HCT116 (cell line): ENCODE measurements around the gene ASB10. TPM values are rescaled to one million over a fixed set of nuclear protein-coding genes. Genes with fewer than 3 reads are reported as not detected.

Experiments
- ATAC-seq: fragments of 200-7000 bp; cut with Tn5 transposase; 2 replicates; pipeline ENCODE4 v1.9.1; 2020; ENCODE audit warnings: mild to moderate bottlenecking, moderate library complexity
- BruUV-seq: library from RNA; stranded (reverse); fragments of 400-500 nt; replicated peaks from 2 replicates; lab custom pipeline; 2021; lab: Mats Ljungman, UMichigan
- CTCF ChIA-PET: fragments of 300-600 bp; sonication (Branson Sonifier 250); formaldehyde crosslinking; loops from one replicate; lab custom pipeline; 2021; ENCODE audit warnings: antibody characterized with exemption; lab: Charles Lee
- POLR2A ChIA-PET: fragments of 300-600, 350-600 bp; sonication (Branson Sonifier 250); formaldehyde crosslinking; loops from one replicate; lab custom pipeline; 2021; ENCODE audit warnings: antibody characterized with exemption; lab: Charles Lee
- RAD21 ChIA-PET, 2 experiments: fragments of 300-600 bp; sonication (Branson Sonifier 250); formaldehyde crosslinking; loops; one replicate each; lab custom pipeline; 2023; ENCODE audit warnings: low total read pairs in 2 of 2; ENCODE audit not compliant: uncharacterized antibody in 2 of 2, unreplicated experiment in 2 of 2, low non-redundant PET in 1 of 2; lab: Charles Lee
- DNase-seq: peaks from one replicate; pipeline ENCODE4 v3.0.0-alpha.2; 2010; ENCODE audit warnings: low read depth, low spot score
- H2AFZ ChIP-seq: fragments of 200-600 bp; shearing (Covaris generic), sonication (generic); 2 replicates; pipeline ENCODE4 v1.6.1; 2017; ENCODE audit warnings: low read depth, mixed run types, mixed read lengths, antibody characterized with exemption, low read length; ENCODE audit not compliant: poor library complexity, severe bottlenecking
- H3K27ac ChIP-seq: 2 replicates; pipeline ENCODE4 v1.5.1; 2012; ENCODE audit warnings: low read depth, low read length
- H3K27me3 ChIP-seq: fragments of 200-600 bp; sonication (generic); 2 replicates; pipeline ENCODE4 v1.6.1; 2016; ENCODE audit warnings: mixed run types, low read length, mixed read lengths; ENCODE audit not compliant: insufficient read depth
- H3K36me3 ChIP-seq, 2 experiments: fragments of 200-500 bp in 1 of 2; fragments of 200-600 bp in 1 of 2; sonication (Bioruptor generic) in 1 of 2; sonication (generic) in 1 of 2; 2 replicates each; pipeline versions ENCODE4 v1.5.1 to v1.6.1; 2014 to 2016; ENCODE audit warnings: low read length in 2 of 2, inconsistent platforms in 1 of 2, mixed read lengths in 1 of 2, mixed run types in 1 of 2; ENCODE audit not compliant: insufficient read depth in 2 of 2, control insufficient read depth in 1 of 2
- H3K4me1 ChIP-seq, 2 experiments: fragments of 200-600 bp in 1 of 2; sonication (generic) in 1 of 2; 2 replicates each; pipeline versions ENCODE4 v1.5.1 to v1.6.1; 2012 to 2017; ENCODE audit warnings: low read length in 2 of 2, inconsistent platforms in 1 of 2, mild to moderate bottlenecking in 1 of 2, mixed read lengths in 1 of 2, mixed run types in 1 of 2, moderate library complexity in 1 of 2; ENCODE audit not compliant: insufficient read depth in 2 of 2, control insufficient read depth in 1 of 2
- H3K4me2 ChIP-seq: fragments of 200-600 bp; sonication (generic); 2 replicates; pipeline ENCODE4 v1.6.1; 2017; ENCODE audit warnings: mixed run types, low read length, mixed read lengths
- H3K4me3 ChIP-seq, 2 experiments: fragments of 200-600 bp in 1 of 2; sonication (generic) in 1 of 2; replicated peaks in 1 of 2; 2 replicates each; pipeline ENCODE4 v1.5.1; 2011 to 2016; ENCODE audit warnings: low read length in 2 of 2, control low read depth in 1 of 2, low read depth in 1 of 2, mild to moderate bottlenecking in 1 of 2, mixed read lengths in 1 of 2, mixed run types in 1 of 2
- H3K79me2 ChIP-seq: fragments of 200-600 bp; sonication (generic); 2 replicates; pipeline ENCODE4 v1.6.1; 2017; ENCODE audit warnings: mild to moderate bottlenecking, mixed run types, low read length, moderate library complexity, mixed read lengths; ENCODE audit not compliant: insufficient read depth
- H3K9ac ChIP-seq: fragments of 200-600 bp; sonication (generic); 2 replicates; pipeline ENCODE4 v1.6.1; 2016; ENCODE audit warnings: low read length, mixed read lengths
- H3K9me2 ChIP-seq: fragments of 200-600 bp; sonication (generic), shearing (Covaris generic); 2 replicates; pipeline ENCODE4 v1.6.1; 2017; ENCODE audit warnings: mixed run types, mild to moderate bottlenecking, moderate library complexity; ENCODE audit not compliant: insufficient read depth
- H3K9me3 ChIP-seq, 2 experiments: fragments of 200-500 bp in 1 of 2; fragments of 200-600 bp in 1 of 2; sonication (Bioruptor generic) in 1 of 2; sonication (generic) in 1 of 2; 2 replicates each; pipeline ENCODE4 v1.6.1; 2014 to 2017; ENCODE audit warnings: low read length in 2 of 2, mixed read lengths in 2 of 2, inconsistent platforms in 1 of 2, low read depth in 1 of 2, mild to moderate bottlenecking in 1 of 2, mixed run types in 1 of 2, moderate library complexity in 1 of 2; ENCODE audit not compliant: control insufficient read depth in 1 of 2, insufficient read depth in 1 of 2
- H4K20me1 ChIP-seq: fragments of 200-600 bp; sonication (generic), shearing (Covaris generic); 2 replicates; pipeline ENCODE4 v1.6.1; 2017; ENCODE audit warnings: mixed run types, mild to moderate bottlenecking, moderate library complexity; ENCODE audit not compliant: insufficient read depth
- ATF3 ChIP-seq: IDR thresholded peaks from 2 replicates; pipeline ENCODE4 v1.6.1; 2012
- CEBPB ChIP-seq: IDR thresholded peaks from 2 replicates; pipeline ENCODE4 v1.6.1; 2012; ENCODE audit warnings: low read depth
- CTCF ChIP-seq, 3 experiments: fragments of 200-600 bp in 1 of 3; sonication (generic) in 1 of 3; IDR thresholded peaks in 2 of 3; conservative IDR thresholded peaks in 1 of 3; 2 replicates each; pipeline ENCODE4 v1.5.1; 2012 to 2017; ENCODE audit warnings: low read depth in 2 of 3, low read length in 2 of 3, antibody characterized with exemption in 1 of 3, borderline replicate concordance in 1 of 3, control low read depth in 1 of 3, mild to moderate bottlenecking in 1 of 3, mixed read lengths in 1 of 3, mixed run types in 1 of 3, moderate library complexity in 1 of 3; ENCODE audit not compliant: insufficient read depth in 1 of 3
- EGR1 ChIP-seq: IDR thresholded peaks from 2 replicates; pipeline ENCODE4 v1.6.1; 2012; ENCODE audit warnings: low read depth
- ELF1 ChIP-seq: IDR thresholded peaks from 2 replicates; pipeline ENCODE4 v1.6.1; 2012; ENCODE audit warnings: low read depth, borderline replicate concordance
- REST ChIP-seq: IDR thresholded peaks from 2 replicates; pipeline ENCODE4 v1.6.1; 2012; ENCODE audit warnings: low read depth
- YY1 ChIP-seq: IDR thresholded peaks from 2 replicates; pipeline ENCODE4 v1.6.1; 2011; ENCODE audit warnings: low read length, low read depth, moderate library complexity, mild to moderate bottlenecking; ENCODE audit not compliant: insufficient replicate concordance; ENCODE audit errors: extremely low read depth
- ZFX ChIP-seq: fragments of 450-650 bp; IDR thresholded peaks from 2 replicates; pipeline ENCODE4 v1.6.1; 2017
- ZNF274 ChIP-seq: fragments of 200-500 bp; sonication (Bioruptor generic); IDR thresholded peaks from 2 replicates; pipeline ENCODE4 v1.6.1; 2014; ENCODE audit warnings: mild to moderate bottlenecking, low read depth, low read length, inconsistent platforms
- intact Hi-C: fragments of 100-400 bp; cut with micrococcal nuclease; formaldehyde crosslinking; loops from 2 replicates; pipeline ENCODE4 v1.10.0; 2022
- total RNA-seq: library from RNA; stranded (reverse); gene quantifications from one replicate; pipeline ENCODE4 v1.2.1, GENCODE V29; 2021; ENCODE audit not compliant: unreplicated experiment

Gene ASB10
- total RNA-seq, 1 experiment from 2014 or later, result not detected

GRCh38 chr7:151195616-151196450 is 8.8 kb upstream of the ASB10 start:
- ATAC-seq (no peak; the same call in 1 of the 2 replicates), DNase-seq (no peak)
- CTCF ChIA-PET, result no interaction called here
- BruUV-seq, result no TSS peak
- Histone ChIP-seq H2AFZ (no peak overlapping the region), H3K9me2 (no peaks in the 10 kb centered on the region), H3K4me3 (no peak overlapping the region), H3K27me3 (peaks cover 18% of the 10 kb centered on the region; the same call in 1 of the 2 replicates), H3K27ac (no peak overlapping the region), H3K4me1 (no peaks in the 10 kb centered on the region), H3K4me2 (no peak overlapping the region), H3K9me3 (no peaks in the 10 kb centered on the region), H3K36me3 (no peaks in the 10 kb centered on the region), H4K20me1 (no peaks in the 10 kb centered on the region), H3K79me2 (no peaks in the 10 kb centered on the region), H3K9ac (no peak overlapping the region)
- intact Hi-C loops, result no loop called here
- RAD21 ChIA-PET, result no interaction called here
- POLR2A ChIA-PET, result no interaction called here
- TF ChIP-seq EGR1 (no peak), ATF3 (no peak), CTCF (IDR thresholded peaks at IDR 0.05 in 2 of 3, conservative IDR thresholded peaks at IDR 0.05 in 1 of 3; ENCODE audit: borderline replicate concordance in 1 of 3, insufficient read depth in 1 of 3, low read depth in 2 of 3, low read length in 2 of 3) (no peak), YY1 (no peak), CEBPB (no peak), ZFX (no peak), ZNF274 (no peak), REST (no peak), ELF1 (no peak)
